Lung (tissue), 12 donors: Measurements from ENCODE around the gene IGSF21. TPM values are rescaled to one million over a fixed set of nuclear protein-coding genes. Genes with fewer than 3 reads are reported as not detected.

Experiments used
- ATAC-seq: fragments of 200-7000 bp; cut with Tn5 transposase; one replicate; pipeline ENCODE4 v1.9.1; 2020; ENCODE audit warnings: moderate number of reproducible peaks; ENCODE audit not compliant: insufficient read depth, low FRiP score
- DNase-seq, 3 donors: peaks; one replicate each; pipeline ENCODE4 v3.0.0-alpha.2; 2013 to 2017
- H3K27ac ChIP-seq, 2 donors: one replicate each; pipeline ENCODE4 v1.5.1; 2013; ENCODE audit warnings: mild to moderate bottlenecking in 2 of 2, moderate library complexity in 2 of 2, control low read depth in 1 of 2, inconsistent platforms in 1 of 2, low read depth in 1 of 2, low read length in 1 of 2
- H3K27me3 ChIP-seq, 3 donors: one replicate each; pipeline ENCODE4 v1.5.1; 2013; ENCODE audit warnings: low read length in 2 of 3; ENCODE audit not compliant: control insufficient read depth in 3 of 3, insufficient read depth in 3 of 3
- H3K36me3 ChIP-seq, 4 donors: one replicate each; pipeline ENCODE4 v1.5.1; 2013; ENCODE audit warnings: low read length in 4 of 4, mild to moderate bottlenecking in 1 of 4, moderate library complexity in 1 of 4; ENCODE audit not compliant: control insufficient read depth in 4 of 4, insufficient read depth in 4 of 4
- H3K4me1 ChIP-seq, 5 donors: one replicate each; pipeline ENCODE4 v1.5.1; 2013; ENCODE audit warnings: low read length in 5 of 5, mild to moderate bottlenecking in 2 of 5, moderate library complexity in 1 of 5; ENCODE audit not compliant: control insufficient read depth in 5 of 5, insufficient read depth in 5 of 5
- H3K4me3 ChIP-seq: one replicate; pipeline ENCODE4 v1.5.1; 2013; ENCODE audit warnings: mild to moderate bottlenecking, control low read depth, moderate library complexity
- H3K9ac ChIP-seq, 2 donors: one replicate each; pipeline ENCODE4 v1.5.1; 2013; ENCODE audit warnings: low read length in 2 of 2, control low read depth in 1 of 2; ENCODE audit not compliant: insufficient read depth in 1 of 2
- H3K9me3 ChIP-seq, 4 donors: one replicate each; pipeline ENCODE4 v1.5.1; 2013; ENCODE audit warnings: low read length in 3 of 4, mild to moderate bottlenecking in 1 of 4, moderate library complexity in 1 of 4; ENCODE audit not compliant: control insufficient read depth in 4 of 4, insufficient read depth in 3 of 4
- WGBS, 2 donors: extraction: QIAGEN DNeasy Blood & Tissue Kit; methylation state at CpG; one replicate each; pipeline ENCODE4 v1.1.7; 2013; 5-methylcytosine and 5-hydroxymethylcytosine counted together
- polyA plus RNA-seq, 2 donors: library from polyadenylated mRNA; stranded (reverse); fragments of 200-250 nt; gene quantifications; one replicate each; pipeline ENCODE4 v1.2.1, GENCODE V29; 2013
- total RNA-seq, 2 donors: library from RNA; depleted of rRNA in 1 of 2; stranded (reverse); fragments of >200 nt in 1 of 2; gene quantifications; one replicate each; pipeline ENCODE4 v1.2.1, GENCODE V29; 2014 to 2021
- TF ChIP-seq, protein P1 (sequence below): IDR thresholded peaks from 2 replicates; pipeline ENCODE4 v1.5.1; 2012; ENCODE audit warnings: mild to moderate bottlenecking; ENCODE audit errors: control extremely low read depth, extremely low read depth
- donor health status: control.
- donor health status: control.
- donor health status: Bipolar disorder and iron deficiency.
- donor health status: healthy.
- donor health status: DM: yes; HTN: yes; CAD: no.

The IGSF21 gene
- total and polyA plus RNA-seq, 4 donors = 0.18 to 2.6 (median 0.62) TPM

DNA sequence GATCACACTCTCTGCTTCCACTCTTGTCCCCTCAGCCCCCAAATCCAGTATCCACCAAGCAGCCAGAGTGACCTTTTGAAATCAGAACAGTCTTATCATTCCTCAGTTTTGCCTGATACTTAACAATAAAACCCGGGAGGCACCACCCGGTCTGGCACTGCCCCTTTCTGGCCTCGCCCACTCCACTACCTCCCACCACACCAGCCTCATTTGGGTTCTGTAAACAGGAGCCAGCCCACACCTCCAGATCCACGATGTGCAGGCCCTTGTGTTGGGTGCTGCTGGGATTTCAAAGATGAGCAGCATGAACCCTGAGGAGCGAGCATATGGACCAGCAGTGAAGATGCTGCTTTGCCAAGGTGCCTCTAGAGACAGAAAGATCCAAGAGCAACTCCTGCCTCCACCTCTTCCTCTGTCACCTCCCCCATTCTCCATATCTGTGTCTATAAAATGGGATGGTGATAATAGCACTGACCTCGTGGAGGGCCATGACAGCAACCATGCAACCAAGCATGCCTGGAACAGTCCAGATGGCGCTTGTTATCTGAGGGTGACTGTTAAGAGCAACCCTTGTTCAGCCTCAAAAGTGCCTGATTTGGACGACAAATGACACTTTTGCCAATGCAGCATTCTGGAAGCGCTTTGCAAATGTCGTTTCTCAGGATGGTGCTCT is 136.0 kb downstream of the IGSF21 start:
- Histone ChIP-seq H3K4me1 (no peaks in the 10 kb centered on the region), H3K27ac (no peak overlapping the region), H3K9me3 (no peaks in the 10 kb centered on the region), H3K9ac (no peak overlapping the region), H3K4me3 (no peak overlapping the region), H3K27me3 (peaks cover 0 to 11% (median 7%) of the 10 kb centered on the region in 3 donors), H3K36me3 (no peaks in the 10 kb centered on the region)
- ATAC-seq (no peak), DNase-seq (no peak)
- WGBS, 2 donors = 63 to 74% methylated on average over 10 of the region's 10 CpGs
- TF ChIP-seq, protein P1, sequence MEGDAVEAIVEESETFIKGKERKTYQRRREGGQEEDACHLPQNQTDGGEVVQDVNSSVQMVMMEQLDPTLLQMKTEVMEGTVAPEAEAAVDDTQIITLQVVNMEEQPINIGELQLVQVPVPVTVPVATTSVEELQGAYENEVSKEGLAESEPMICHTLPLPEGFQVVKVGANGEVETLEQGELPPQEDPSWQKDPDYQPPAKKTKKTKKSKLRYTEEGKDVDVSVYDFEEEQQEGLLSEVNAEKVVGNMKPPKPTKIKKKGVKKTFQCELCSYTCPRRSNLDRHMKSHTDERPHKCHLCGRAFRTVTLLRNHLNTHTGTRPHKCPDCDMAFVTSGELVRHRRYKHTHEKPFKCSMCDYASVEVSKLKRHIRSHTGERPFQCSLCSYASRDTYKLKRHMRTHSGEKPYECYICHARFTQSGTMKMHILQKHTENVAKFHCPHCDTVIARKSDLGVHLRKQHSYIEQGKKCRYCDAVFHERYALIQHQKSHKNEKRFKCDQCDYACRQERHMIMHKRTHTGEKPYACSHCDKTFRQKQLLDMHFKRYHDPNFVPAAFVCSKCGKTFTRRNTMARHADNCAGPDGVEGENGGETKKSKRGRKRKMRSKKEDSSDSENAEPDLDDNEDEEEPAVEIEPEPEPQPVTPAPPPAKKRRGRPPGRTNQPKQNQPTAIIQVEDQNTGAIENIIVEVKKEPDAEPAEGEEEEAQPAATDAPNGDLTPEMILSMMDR = no peak

DNA sequence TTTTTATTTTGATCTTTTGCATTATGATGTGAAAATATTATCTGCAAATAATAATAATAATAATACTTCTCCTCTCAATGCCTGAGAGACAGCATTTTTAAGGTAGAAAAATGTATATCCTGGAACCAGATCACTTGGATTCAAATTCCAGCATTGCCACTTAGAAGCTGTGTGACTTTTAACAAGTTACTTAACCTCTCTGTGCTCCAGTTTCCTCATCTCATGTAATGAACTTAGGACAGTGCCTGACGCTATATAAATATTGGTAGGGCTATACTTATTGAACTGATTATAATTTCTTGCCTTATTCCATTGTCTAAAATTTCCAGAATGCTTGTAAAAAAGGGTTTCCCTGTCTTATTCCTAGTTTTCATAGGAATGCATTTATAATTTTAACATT is 137.2 kb downstream of the IGSF21 start:
- Histone ChIP-seq H3K9me3 (peaks cover 0 to 2% (median 0%) of the 10 kb centered on the region in 4 donors), H3K9ac (no peak overlapping the region), H3K27ac (no peak overlapping the region), H3K36me3 (no peaks in the 10 kb centered on the region), H3K4me1 (no peaks in the 10 kb centered on the region), H3K27me3 (peaks cover 0 to 11% (median 6%) of the 10 kb centered on the region in 3 donors), H3K4me3 (no peak overlapping the region)
- TF ChIP-seq, protein P1 = no peak
- DNase-seq (no peak), ATAC-seq (no peak)
- WGBS, 2 donors = 56 to 82% methylated on average over 1 of the region's 1 CpG

DNA sequence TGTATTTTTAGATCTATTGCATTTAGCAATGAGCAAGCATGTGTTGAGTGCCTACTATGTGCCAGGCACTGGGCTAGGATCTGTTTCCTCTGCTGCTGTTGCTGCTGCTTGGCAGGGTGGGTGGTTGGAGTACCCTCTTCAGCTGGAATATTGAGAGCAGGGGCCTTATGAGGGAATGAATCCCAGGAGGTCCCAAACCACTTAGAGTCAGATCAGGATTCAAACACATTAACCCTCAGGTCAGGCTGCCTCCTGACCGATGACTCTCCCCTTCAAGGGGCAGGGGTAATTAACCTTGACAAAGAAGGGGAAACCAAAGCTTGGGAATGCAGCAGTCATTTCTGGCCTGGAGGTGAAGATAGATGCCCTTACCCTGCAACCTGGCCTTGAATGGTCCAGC is 138.0 kb downstream of the IGSF21 start:
- TF ChIP-seq, protein P1 = no peak
- WGBS, 2 donors = 44 to 58% methylated on average over 1 of the region's 1 CpG
- no peak for DNase-seq

More for the DNA sequence above, 138.0 kb downstream of the IGSF21 start:
- no peak for ATAC-seq
- Histone ChIP-seq H3K4me3 (no peak overlapping the region), H3K27ac (no peak overlapping the region), H3K4me1 (no peaks in the 10 kb centered on the region), H3K9me3 (peaks cover 0 to 3% (median 0%) of the 10 kb centered on the region in 4 donors), H3K36me3 (no peaks in the 10 kb centered on the region), H3K27me3 (peaks cover 0 to 11% (median 6%) of the 10 kb centered on the region in 3 donors), H3K9ac (no peak overlapping the region)
